Neural crest cell (in vitro differentiated cells): ENCODE data around the gene STARD3NL. TPM values are rescaled to one million over a fixed set of nuclear protein-coding genes. Genes with fewer than 3 reads are reported as not detected.

Experiments used
- DNase-seq: peaks from one replicate; pipeline ENCODE4 v3.0.0; 2021; ENCODE audit warnings: low read depth, mixed read lengths, low spot score
- H3K27ac Mint-ChIP-seq: one replicate; pipeline ENCODE4 v1.8.0; 2021; ENCODE audit warnings: mild to moderate bottlenecking, mixed read lengths; ENCODE audit not compliant: unreplicated experiment
- H3K27me3 Mint-ChIP-seq: 2 replicates; pipeline ENCODE4 v1.8.0; 2021; ENCODE audit warnings: low read depth, mild to moderate bottlenecking, mixed read lengths
- H3K36me3 Mint-ChIP-seq: 2 replicates; pipeline ENCODE4 v1.8.0; 2021; ENCODE audit warnings: low read depth, mild to moderate bottlenecking, mixed read lengths
- H3K4me1 Mint-ChIP-seq: 2 replicates; pipeline ENCODE4 v1.8.0; 2021; ENCODE audit warnings: mixed read lengths
- H3K4me3 Mint-ChIP-seq: one replicate; pipeline ENCODE4 v1.8.0; 2021; ENCODE audit warnings: mild to moderate bottlenecking, mixed read lengths
- H3K9me3 Mint-ChIP-seq: 2 replicates; pipeline ENCODE4 v1.8.0; 2021; ENCODE audit warnings: mixed read lengths
- total RNA-seq: library from RNA; stranded (reverse); gene quantifications from 2 replicates; pipeline ENCODE4 v1.2.1, GENCODE V29; 2021
- TF ChIP-seq, protein P1 (sequence below): fragments of 200-600 bp; sonication (generic); conservative IDR thresholded peaks from 2 replicates; pipeline ENCODE4 v1.5.0; 2021; ENCODE audit warnings: antibody characterized with exemption, mild to moderate bottlenecking

The STARD3NL gene
- total RNA-seq, 1 donor from 2014 or later, result 62.4 TPM

DNA sequence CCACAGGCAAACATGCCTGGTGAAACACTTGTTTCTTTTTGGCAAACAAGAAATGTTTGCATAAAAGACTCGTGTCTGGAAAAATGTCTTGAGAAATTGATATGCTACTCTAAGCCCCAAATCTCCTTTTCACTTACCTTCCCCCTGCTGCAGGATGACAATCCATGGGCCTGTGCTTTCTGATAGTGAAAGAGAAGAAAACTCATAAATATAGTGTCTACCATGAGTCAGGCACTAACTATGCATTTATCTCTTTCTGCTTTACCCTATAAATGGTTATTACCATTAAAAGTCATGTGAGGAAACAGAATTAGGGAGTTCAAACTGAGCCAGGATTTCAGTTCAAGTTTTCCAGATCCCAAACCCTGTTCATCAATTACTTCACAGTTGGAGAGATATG lies 102.0 kb downstream of the STARD3NL start:
- Mint-ChIP-seq H3K36me3 (no peaks in the 10 kb centered on the region), H3K27ac (no peak overlapping the region), H3K9me3 (no peaks in the 10 kb centered on the region), H3K27me3 (no peaks in the 10 kb centered on the region), H3K4me1 (peaks cover 9% of the 10 kb centered on the region), H3K4me3 (no peak overlapping the region)
- DNase-seq, result no peak
- TF ChIP-seq, protein P1, sequence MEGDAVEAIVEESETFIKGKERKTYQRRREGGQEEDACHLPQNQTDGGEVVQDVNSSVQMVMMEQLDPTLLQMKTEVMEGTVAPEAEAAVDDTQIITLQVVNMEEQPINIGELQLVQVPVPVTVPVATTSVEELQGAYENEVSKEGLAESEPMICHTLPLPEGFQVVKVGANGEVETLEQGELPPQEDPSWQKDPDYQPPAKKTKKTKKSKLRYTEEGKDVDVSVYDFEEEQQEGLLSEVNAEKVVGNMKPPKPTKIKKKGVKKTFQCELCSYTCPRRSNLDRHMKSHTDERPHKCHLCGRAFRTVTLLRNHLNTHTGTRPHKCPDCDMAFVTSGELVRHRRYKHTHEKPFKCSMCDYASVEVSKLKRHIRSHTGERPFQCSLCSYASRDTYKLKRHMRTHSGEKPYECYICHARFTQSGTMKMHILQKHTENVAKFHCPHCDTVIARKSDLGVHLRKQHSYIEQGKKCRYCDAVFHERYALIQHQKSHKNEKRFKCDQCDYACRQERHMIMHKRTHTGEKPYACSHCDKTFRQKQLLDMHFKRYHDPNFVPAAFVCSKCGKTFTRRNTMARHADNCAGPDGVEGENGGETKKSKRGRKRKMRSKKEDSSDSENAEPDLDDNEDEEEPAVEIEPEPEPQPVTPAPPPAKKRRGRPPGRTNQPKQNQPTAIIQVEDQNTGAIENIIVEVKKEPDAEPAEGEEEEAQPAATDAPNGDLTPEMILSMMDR, result no peak
